HG03045 (cell line): ENCODE measurements around the gene OSCAR.
"Not testable (repeated sequence)": the region's sequence is repeated elsewhere in the genome, so short reads cannot be mapped to it uniquely, and the experiment has no call there.

Experiments
- ATAC-seq: cut with Tn5 transposase; IDR thresholded peaks from one replicate; pipeline ENCODE4 v1.9.1; 2021; ENCODE audit warnings: mild to moderate bottlenecking, moderate library complexity; ENCODE audit not compliant: unreplicated experiment

Gene OSCAR

GRCh38 chr19:54127688-54128440 lies 27.3 kb upstream of the OSCAR start:
- no peak for ATAC-seq

DNA sequence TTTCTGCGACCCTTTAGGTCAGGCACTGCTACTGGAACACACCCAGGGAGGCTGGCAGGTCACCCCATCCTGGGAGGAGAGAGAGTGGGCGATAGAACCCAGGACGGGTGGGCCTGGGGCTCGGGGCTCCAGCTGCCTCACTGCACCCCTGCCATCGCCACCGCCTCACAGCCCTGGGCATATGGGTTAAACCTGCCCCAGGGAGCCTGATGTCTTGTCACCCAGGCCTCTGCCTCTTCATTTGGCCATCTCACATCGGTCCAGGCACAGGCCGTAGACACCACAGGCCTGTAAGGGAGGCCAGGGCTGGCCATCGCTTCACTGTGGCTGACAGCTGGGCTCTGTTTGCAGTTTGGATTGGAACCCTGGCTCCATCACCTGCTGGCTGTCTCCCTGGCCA lies 25.1 kb upstream of the OSCAR start:
- ATAC-seq = no peak

DNA sequence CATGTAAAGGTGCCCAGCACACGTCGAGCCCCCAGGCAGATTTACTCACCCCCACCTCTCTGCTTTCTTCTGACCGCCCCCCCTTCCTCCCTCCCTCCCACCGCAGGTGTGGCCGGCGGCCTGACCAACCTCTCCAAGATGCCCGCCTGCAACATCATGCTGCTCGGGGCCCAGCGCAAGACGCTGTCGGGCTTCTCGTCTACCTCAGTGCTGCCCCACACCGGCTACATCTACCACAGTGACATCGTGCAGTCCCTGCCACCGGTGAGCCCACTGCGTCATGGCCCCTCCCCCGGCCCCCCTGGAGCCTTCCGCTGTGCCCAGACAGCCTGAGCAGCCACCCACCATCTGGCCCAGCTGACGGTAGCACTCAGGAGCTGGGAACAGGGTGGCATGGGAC lies 23.8 kb upstream of the OSCAR start:
- no peak for ATAC-seq

DNA sequence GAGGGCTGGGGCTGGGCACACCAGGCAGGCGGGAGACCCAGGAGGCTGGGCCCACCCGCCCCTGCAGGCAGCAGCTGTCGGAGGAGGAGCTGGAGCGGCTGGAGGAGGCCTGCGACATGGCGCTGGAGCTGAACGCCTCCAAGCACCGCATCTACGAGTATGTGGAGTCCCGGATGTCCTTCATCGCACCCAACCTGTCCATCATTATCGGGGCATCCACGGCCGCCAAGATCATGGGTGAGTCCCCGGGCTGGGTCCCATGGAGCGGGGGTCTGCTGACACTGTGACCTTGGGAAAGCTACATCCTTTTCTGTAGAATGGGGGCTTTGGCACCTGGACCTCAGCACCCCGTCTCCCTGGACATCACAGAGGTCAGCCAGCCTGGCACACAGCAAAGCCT lies 23.1 kb upstream of the OSCAR start:
- no peak for ATAC-seq

DNA sequence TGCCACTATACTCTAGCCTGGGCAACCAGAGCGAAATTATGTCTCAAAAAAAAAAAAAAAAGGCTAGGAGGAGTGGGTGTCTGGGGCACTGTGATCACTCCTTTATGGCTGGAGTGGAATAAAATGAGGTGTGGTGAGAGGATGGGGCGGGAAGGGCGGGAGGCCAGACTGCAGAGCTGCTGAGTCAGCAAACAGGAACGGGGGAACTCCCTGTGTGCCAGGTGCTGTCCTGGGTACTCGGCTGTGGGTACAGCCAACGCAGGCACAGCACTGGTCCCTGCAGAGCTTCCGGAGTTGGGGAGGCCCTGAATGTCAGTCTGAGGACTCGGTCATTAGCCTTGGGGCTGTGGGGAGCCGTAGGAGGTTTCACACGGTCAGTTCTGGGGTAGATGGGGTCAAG lies 20.7 kb upstream of the OSCAR start:
- ATAC-seq = no peak

- ATAC-seq = peak; percentile 72
These were observed 14.8 kb upstream of the OSCAR start, which contains the start of the genes PRPF31 and TFPT for GRCh38 chr19:54115109-54116063. Gene PRPF31 (plus strand): TSS chr19:54115754. CDS start chr19:54118279, 2,525 bp downstream. Gene TFPT (minus strand): TSS chr19:54115657. CDS start chr19:54115269, 388 bp downstream.

- ATAC-seq = no peak
These were observed 13.9 kb upstream of the OSCAR start for GRCh38 chr19:54114340-54115108.

- no peak for ATAC-seq
These were observed 9.0 kb upstream of the OSCAR start for GRCh38 chr19:54109651-54110050.

- ATAC-seq = no peak
These were observed 7.9 kb upstream of the OSCAR start for GRCh38 chr19:54108496-54108895.

GRCh38 chr19:54107876-54108490 lies 7.4 kb upstream of the OSCAR start:
- ATAC-seq = no peak

DNA sequence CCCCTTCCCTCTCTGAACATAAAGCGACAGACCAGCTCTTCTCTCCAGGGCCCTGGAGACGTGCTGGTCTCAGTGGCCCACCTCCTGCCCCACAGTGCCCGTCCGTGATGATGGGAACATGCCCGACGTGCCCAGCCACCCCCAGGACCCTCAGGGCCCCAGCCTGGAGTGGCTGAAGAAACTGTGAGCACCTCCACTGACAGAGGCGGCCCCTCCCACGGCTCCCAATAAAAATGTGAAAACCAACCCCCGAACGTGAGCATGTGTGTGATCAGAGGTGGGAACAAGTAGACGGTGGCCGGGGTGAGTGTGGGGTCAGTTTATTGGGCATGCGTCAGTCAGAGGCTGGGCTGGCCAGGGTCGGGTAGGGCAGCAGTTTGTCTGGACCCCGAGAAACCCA lies 6.1 kb upstream of the OSCAR start:
- no peak for ATAC-seq

DNA sequence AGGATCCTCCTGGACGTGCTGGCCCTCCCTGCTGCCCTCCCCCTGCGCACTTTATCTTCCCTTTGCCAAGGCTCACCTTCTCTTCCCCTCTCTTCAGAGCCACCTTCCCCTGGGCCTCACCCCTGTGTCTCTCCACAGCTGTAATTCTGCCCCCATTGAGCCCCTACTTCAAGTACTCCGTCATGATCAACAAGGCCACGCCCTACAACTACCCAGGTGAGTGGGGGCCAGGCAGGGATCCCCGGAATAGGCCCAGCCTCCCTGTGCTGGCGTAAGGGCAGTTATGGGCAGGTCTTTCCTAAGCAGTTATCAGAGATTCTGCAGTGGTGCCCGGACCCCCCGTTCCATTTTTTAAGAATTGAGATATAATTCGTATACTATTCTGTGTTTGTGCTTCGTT lies 5.2 kb upstream of the OSCAR start:
- ATAC-seq = no peak

GRCh38 chr19:54104998-54105715 lies 4.6 kb upstream of the OSCAR start:
- no peak for ATAC-seq

DNA sequence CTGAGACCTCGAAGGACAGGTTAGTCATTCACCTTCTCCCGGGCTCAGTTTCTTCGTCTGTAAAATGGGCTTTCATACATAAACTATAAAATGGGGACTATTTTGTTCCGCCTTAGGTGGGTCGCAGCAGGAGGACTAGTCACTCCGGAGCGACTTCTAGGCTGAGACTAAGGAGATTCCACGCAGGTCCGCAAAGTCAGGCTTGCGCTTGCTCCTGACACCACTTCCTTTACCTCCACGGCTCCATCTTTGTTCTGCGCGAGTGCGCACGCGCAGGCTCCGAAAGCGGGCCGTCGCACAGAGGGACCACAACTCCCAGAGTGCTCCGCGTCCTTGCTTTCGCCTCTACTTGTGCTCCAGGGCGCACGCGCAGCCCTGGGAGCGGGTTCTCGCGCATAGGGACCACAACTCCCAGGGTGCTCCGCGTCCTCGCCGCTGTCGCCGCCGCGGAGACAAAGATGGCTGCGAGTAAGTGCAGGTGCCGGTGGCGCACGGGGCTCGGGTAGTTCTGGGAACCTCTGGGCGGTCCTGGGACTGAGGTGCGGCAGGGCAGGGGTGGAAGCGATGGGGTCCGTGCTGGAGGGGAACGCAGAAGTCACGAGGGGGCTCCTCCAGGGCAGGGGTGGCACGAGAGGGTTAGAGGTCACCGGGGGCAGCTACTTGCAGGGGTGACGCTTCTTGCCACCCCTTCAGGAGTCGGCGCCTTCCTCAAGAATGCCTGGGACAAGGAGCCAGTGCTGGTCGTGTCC lies 2.0 kb upstream of the OSCAR start, which contains the start of gene NDUFA3:
Gene NDUFA3 (plus strand): TSS at position 435 of the 749 bp plus-strand sequence. CDS start 24 bp downstream, at position 459.
- peak; percentile 92 for ATAC-seq

GRCh38 chr19:54099903-54100255 lies 724 bp downstream of the OSCAR start:
- not testable (repeated sequence) for ATAC-seq

DNA sequence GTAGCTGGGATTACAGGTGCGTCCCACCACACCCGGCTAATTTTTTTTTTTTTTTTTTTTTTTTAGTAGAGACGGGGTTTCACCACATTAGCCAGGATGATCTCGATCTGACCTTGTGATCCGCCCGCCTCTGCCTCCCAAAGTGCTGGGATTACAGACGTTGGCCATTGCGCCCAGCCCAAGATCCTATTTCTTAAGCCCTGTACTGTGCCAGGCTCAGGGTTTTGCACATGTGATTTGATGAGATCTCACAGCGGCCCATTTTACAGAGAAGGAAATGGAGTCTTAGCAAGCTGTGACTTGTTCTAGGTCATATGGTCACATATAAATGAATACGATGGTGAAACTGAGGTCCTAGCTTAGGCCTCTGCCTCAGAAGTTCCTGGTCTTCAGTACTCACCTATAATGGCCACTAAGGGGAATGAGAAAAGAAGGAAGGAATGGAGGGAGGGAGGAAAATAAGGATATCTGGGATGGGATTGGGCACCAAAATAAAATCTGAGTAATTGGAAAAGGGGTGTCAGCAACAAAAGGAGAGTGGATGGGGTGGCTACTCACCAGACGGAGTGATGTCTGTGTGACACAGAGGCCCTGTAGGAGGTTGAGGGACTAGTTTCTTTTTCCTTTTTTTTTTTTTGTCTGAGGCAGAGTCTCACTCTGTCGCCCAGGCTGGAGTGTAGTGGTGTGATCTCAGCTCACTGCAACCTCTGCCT lies 1.3 kb downstream of the OSCAR start:
- no peak for ATAC-seq

GRCh38 chr19:54096617-54097106 lies 3.9 kb downstream of the OSCAR start:
- ATAC-seq = no peak

DNA sequence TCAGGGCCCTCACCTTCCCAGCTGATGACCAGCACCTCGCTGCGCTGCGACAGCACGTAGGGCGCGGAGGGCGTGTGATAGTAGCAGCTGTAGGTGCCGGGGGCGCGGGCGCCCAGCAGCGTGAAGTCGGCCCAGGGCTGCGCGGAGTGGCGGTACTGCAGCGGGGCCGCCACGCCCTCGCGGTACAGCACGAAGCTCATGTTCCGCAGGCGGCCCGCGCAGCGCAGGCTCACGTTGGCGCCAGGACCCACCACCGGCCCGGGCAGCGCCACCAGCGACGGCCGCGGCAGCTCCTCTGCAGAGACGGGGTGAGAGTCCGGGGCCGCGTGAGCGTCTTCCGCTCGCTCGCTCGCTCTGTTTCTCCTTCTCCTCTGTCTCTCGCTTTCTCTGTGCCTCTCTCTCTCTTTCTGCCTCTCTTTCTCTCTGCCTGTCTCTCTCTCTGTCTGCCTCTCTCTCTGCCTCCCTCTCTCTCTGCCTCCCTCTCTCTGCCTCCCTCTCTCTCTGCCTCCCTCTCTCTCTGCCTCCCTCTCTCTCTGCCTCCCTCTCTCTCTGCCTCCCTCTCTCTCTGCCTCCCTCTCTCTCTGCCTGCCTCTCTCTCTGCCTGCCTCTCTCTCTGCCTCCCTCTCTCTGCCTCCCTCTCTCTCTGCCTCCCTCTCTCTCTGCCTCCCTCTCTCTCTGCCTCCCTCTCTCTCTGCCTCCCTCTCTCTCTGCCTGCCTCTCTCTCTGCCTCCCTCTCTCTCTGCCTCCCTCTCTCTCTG lies 4.6 kb downstream of the OSCAR start:
- not testable (repeated sequence) for ATAC-seq
